H1 (cell line): ENCODE measurements around the gene NOS1AP.

Experiments
- CHD1 ChIP-seq: IDR thresholded peaks from 2 replicates; pipeline ENCODE4 v1.6.1; 2012; ENCODE audit warnings: low read depth, low read length, improper control_type of control experiment
- CTCF ChIP-seq, 3 experiments: IDR thresholded peaks; 1 replicate in 2 of 3; 2 replicates in 1 of 3; pipeline versions ENCODE4 v1.5.1 to v1.6.1; 2011; ENCODE audit warnings: low read length in 3 of 3, mild to moderate bottlenecking in 3 of 3, inconsistent platforms in 2 of 3, low read depth in 1 of 3, moderate library complexity in 1 of 3; ENCODE audit not compliant: insufficient read depth in 1 of 3; ENCODE audit errors: control extremely low read depth in 1 of 3
- RAD21 ChIP-seq, 2 experiments: IDR thresholded peaks in 1 of 2; conservative IDR thresholded peaks in 1 of 2; 2 replicates each; pipeline ENCODE4 v1.6.1; 2011; ENCODE audit warnings: low read depth in 2 of 2, low read length in 2 of 2, improper control_type of control experiment in 1 of 2, inconsistent platforms in 1 of 2, mild to moderate bottlenecking in 1 of 2, moderate library complexity in 1 of 2
- SP1 ChIP-seq: IDR thresholded peaks from 2 replicates; pipeline ENCODE4 v1.6.1; 2011; ENCODE audit warnings: low read depth, low read length

DNA sequence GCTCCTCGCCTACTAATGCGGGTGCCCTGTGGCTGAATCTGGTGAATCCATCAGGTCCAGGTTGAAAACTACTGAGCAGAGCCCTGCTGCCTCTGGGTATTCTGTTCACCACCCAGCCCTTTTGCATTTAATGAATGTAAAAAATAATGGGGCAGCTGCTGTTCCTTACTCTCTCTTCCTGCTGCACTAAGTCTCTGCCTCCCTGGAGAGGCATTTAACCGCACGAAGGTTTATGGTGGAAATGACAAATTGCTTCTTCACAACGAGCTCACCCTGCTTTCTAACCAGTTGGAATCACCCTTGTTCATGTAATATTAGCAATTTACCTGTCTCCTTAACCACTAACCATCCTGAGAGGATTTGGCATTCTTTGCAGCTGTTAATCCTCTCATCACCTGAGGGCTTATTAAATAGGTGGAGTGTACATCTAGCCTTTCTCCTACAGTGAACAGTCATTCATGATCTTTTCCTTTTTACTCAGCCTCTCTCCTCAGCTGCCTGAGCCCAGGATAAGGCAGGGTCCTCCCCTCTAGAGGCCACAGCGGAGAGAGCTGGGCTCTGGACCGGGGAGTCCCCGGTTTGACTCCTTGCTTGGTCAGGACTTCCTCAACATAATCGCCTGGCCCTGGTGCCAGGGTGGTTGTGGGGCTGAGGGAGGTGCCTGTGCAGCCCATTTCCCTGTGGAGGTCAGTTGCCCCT lies 97.6 kb downstream of the NOS1AP start:
- TF ChIP-seq CTCF (IDR thresholded peaks at IDR 0.05; ENCODE audit: control extremely low read depth in 1 of 3, insufficient read depth in 1 of 3, low read depth in 1 of 3, low read length in 3 of 3) (no peak), RAD21 (IDR thresholded peaks at IDR 0.05 in 1 of 2, conservative IDR thresholded peaks at IDR 0.05 in 1 of 2; ENCODE audit: low read depth in 2 of 2, low read length in 2 of 2) (no peak; a peak in 1 of 4 replicates), SP1 (no peak), CHD1 (no peak)
